ENCODE results near the gene GTSE1.

GRCh38 chr22:46376908-46377524, 80.3 kb downstream of the GTSE1 start:
- TF ChIP-seq POLR2A (IDR thresholded peaks at IDR 0.05; ENCODE audit: low read length): no peak
- no peak for TF ChIP-seq BCL3 (IDR thresholded peaks at IDR 0.05)
- no peak for TF ChIP-seq POLR2AphosphoS2 (conservative IDR thresholded peaks at IDR 0.05; ENCODE audit: low read length)
- no peak for TF ChIP-seq CTCF (IDR thresholded peaks at IDR 0.05)
- no peak for TF ChIP-seq RCOR1 (IDR thresholded peaks at IDR 0.05; ENCODE audit: low read depth, low read length)
- TF ChIP-seq EHMT2 (IDR thresholded peaks at IDR 0.05; ENCODE audit: low read depth): no peak
- TF ChIP-seq MAX (IDR thresholded peaks at IDR 0.05): no peak
- TF ChIP-seq ZFP36 (IDR thresholded peaks at IDR 0.05; ENCODE audit: borderline replicate concordance, partially characterized antibody): no peak
